SKM-1 (cell line): ENCODE measurements around the gene COBL.
A peak's percentile ranks its signal among the peaks of the same experiment; 100 is the strongest.
"Not testable (repeated sequence)": the region's sequence is repeated elsewhere in the genome, so short reads cannot be mapped to it uniquely, and the experiment has no call there.

ENCODE experiments used
- DNase-seq: peaks from one replicate; lab custom pipeline; 2025; ENCODE audit not compliant: unreplicated experiment; lab: John Stamatoyannopoulos, UW

Gene COBL

GRCh38 chr7:51210766-51211165 is 105.8 kb downstream of the COBL start:
- DNase-seq, result no peak

DNA sequence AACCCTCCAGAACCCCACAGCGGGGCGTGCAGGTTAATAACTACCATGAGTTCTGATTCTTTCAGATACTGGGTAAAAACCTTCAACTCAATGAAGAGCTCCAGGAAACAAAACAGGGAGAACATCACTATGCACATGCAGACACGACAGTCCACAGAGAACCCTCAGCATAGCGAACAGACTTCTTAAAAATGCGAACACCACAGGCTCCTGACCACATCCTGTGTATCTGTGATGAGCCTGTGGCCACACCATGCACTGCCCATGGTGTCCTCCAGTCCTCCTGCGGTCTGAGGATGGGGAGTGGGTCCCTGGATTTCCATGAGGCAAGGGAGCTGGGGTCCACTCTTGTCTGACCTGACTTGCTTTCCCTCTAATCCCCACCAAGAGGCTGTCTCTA is 107.2 kb downstream of the COBL start:
- no peak for DNase-seq

DNA sequence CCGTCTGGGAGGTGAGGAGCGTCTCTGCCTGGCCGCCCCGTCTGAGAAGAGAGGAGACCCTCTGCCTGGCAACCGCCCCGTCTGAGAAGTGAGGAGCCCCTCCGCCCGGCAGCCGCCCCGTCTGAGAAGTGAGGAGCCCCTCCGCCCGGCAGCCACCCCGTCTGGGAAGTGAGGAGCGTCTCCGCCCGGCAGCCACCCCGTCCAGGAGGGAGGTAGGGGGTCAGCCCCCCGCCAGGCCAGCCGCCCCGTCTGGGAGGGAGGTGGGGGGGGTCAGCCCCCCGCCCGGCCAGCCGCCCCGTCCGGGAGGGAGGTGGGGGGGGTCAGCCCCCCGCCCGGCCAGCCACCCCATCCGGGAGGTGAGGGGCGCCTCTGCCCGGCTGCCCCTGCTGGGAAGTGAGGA is 108.5 kb downstream of the COBL start:
- DNase-seq, result not testable (repeated sequence)

- no peak for DNase-seq
Observed at GRCh38 chr7:51198654-51199053, 118.0 kb downstream of the COBL start.

- DNase-seq, result no peak
Observed at GRCh38 chr7:51190969-51191368, 125.6 kb downstream of the COBL start.

DNA sequence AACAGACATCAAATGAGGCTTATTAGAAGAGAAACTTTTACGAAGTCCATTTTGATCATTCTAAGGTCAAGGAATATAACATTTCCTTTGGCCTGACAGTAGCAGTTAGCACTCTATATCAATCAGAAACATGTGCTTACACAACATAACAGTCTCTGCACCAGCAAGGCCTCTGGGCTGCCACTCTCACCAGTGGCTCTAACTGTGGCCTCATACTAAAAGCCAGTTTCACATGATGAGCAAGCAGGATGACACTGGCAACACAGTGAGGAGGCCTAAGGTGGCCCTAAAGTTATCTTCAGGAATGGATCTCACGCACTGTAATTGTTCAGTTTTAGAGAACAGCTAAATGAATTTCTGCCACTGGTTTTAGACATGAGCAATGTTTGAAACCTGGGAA is 126.8 kb downstream of the COBL start:
- no peak for DNase-seq

- DNase-seq, result no peak
Observed at GRCh38 chr7:51188987-51189386, 127.6 kb downstream of the COBL start.

GRCh38 chr7:51187941-51188340 is 128.7 kb downstream of the COBL start:
- DNase-seq, result no peak

DNA sequence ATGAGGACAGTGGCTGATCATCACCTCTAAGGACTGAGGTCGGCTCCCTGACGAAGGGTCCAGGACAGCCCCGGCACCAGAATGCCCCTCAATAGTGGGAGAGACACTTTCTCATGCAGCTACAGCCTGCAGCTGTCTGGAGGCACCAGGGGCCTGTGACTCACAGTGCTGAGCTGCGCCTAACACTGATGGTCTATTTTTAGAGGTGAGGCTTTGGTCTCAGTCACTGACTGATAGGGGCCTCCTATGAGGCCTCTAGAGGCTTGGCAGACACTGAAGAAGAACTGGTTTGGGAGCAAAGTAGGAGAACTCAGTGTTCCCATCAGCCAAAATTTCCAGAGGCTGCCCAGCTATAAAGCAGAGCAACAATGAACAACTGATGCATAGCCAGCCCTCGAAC is 130.1 kb downstream of the COBL start:
- DNase-seq, result no peak

DNA sequence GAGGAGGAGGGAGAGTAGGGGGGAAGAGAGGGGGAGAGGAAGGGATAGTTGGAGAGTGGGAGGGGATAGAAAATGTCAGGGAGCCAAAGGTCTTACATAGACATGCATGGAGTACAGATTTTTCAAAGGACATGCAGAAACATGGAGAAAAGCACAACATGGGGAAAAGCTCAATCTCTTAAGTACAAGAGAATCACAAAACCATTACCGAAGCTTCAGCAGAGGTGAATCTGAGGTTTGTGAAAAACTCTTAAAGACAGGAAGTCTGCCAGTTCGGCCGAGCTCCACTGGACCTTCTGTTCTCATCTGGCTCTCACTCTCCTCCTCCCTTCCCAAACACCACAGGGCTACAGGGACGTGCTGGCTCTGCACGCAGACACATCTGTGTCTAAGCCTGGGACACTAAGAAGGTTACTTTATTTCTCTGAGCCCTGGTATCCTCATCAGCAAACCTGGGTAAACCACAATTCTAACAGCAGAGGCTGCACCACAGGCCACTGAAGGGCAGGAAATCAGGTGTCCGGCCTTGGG is 133.9 kb downstream of the COBL start:
- no peak for DNase-seq

DNA sequence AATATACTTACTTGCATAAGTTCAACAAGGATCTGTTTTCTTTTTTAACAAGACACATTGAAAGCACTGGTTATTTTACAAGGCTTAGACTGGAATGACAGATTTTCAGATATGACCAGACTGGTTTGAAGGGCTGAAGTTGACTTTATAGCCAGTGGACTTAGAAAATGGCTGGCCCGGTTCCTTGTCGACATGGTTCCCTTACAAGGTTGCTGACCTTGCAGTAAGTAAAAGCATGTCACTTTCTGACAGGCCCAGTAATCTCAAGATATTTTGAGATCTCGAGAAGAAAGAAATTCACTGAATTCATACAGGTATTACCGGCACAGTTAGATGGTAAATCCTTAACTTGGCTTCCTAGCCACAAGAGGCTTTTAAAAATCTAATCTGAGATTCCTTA is 136.5 kb downstream of the COBL start:
- no peak for DNase-seq

DNA sequence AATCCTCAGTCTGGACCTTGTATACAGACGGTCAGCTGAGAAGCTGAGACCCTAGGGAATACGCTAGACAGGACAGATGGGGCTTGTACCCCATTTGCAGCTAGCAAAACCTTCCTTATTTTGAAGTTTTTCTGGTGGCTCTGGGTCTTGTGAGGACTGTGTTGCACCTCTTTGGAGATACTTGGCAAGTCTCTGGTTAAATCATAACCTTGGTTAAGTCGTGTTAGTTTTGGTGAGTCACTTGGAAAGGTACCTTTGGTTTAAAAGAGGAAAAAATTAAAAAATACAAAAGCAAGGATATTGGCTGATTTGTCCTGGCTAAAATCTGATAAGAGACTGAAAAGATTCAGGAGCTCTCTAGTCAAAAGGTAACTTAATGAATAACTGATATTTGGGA is 140.6 kb downstream of the COBL start:
- DNase-seq, result no peak

DNA sequence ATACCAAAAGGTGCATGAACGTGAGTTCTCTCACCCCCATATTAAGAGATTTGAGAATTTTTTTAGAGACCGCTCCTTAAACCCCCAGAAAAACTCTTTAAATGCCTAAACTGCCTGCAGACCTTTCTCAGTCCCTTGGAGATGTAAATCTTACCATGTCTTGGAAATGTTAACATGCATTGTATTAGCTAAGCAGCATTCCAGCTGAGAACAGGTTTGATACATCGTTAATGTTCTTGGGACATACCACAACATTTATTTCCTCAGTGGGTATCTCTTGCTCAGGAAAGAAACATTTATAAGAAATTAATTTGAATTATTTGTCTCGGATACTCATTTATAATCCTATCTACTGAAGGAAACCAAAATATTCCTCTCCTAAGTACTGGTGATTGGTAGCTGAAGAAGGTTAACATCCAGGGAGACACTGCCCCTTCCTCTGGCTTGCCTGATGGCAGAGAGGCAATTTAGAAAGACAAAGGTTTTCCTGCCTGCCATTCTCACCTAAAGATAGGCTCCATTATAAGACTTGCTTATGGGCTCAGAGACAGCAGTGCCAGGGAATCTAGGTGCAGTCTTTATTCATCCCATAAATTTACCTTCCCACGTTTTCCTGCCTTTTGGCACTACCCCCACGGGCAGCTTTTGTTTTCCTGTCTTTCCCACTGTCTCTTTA is 141.2 kb downstream of the COBL start:
- DNase-seq, result no peak

- DNase-seq, result no peak
Observed at GRCh38 chr7:51165337-51165736, 151.3 kb downstream of the COBL start.

DNA sequence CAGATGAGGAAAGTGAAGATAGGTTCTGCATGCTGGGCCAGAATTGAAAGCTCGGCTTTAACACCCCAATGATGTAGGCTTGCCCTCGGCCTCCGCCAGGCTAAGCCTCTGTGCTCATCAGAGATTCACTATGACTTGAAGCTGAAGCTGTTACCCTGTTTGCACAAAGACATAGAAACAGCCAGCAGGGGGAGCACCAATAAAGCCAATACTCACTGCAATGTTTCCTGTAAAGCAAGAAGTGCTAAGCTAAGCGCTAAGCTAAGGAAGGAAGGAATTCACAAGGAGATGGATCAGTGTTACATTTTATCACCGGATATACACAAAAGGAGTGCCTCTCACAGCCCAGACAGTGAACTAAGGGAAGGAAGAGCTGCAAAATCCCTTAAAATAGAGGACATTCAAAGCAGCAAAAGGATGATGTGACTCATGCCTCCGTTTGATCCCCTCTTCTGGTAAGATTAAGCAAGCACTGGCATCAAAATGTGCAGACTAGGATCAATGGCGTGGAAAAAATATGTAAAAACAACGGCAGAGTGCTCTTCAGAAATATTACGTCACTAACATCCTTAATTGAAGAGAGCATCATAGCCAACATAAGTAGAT is 153.8 kb downstream of the COBL start:
- DNase-seq, result peak; percentile 54

GRCh38 chr7:51161937-51162336 is 154.7 kb downstream of the COBL start:
- DNase-seq, result no peak

DNA sequence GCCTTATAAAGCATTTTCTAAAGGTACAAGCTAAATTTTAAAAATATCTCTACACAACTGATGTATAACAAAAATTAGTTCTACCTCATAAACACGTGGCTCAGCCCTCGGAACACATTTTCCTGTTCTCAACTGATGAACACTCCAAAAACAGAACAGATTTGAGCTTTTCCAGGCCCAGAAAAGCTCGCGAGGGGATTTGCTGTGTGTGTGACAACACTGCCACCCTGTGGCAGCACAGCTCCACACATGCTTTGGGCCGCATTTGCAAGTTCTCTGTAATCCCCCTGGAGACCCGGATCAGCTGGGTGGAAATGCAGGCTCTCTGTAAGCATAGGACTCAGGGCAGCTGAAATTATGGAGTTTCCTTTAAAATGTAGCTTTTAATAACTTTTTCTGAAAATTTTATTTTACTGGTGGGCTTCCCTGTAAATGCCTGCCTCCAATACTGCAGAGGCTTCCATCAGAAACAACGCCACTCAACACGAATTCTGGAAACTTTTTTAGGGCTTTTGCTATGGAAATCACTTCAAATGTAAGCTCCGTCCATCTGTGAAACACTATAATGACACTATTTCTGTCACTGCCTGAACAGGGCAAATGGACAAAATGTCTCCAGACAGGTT is 155.5 kb downstream of the COBL start:
- no peak for DNase-seq

- no peak for DNase-seq
Observed at GRCh38 chr7:51160411-51160810, 156.2 kb downstream of the COBL start.

- DNase-seq, result no peak
Observed at GRCh38 chr7:51158742-51159445, 157.7 kb downstream of the COBL start.

DNA sequence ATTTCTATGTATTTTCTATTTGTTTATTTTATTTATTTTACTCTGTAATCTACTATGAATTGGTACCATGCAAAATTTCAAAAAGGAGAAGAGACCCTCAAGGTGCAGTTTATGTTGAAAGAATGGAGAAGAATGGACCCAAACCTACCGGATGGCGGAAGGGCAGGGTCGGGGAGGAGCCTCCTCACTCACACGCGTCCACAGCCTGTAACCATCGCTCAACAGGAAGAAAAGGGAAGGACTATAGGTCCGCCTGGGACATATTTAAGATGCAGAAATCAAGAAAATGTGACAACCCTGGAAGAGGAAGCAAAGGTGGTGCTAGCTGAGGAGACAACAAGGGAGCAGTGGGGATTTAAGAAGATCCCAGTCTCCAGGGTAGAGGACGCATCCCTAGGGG is 158.4 kb downstream of the COBL start:
- no peak for DNase-seq

GRCh38 chr7:51154201-51154600 is 162.4 kb downstream of the COBL start:
- no peak for DNase-seq

GRCh38 chr7:51152706-51153200 is 163.9 kb downstream of the COBL start:
- no peak for DNase-seq
